GM12878 (cell line): Measurements from ENCODE around the gene SPG21. TPM values are rescaled to one million over a fixed set of nuclear protein-coding genes. Genes with fewer than 3 reads are reported as not detected.

ENCODE experiments used
- CHD1 ChIP-seq: IDR thresholded peaks from 2 replicates; pipeline ENCODE4 v1.6.1; 2012; ENCODE audit warnings: low read depth, low read length, improper control_type of control experiment
- KAT2A ChIP-seq: conservative IDR thresholded peaks from 2 replicates; pipeline ENCODE4 v1.6.1; 2011; ENCODE audit warnings: low read depth, low read length; ENCODE audit not compliant: control insufficient read depth
- SMARCA5 ChIP-seq: fragments of 450-650 bp; IDR thresholded peaks from 2 replicates; pipeline ENCODE4 v1.6.1; 2017; ENCODE audit warnings: mild to moderate bottlenecking
- ZBTB11 ChIP-seq: fragments of 450-650 bp; formaldehyde crosslinking; IDR thresholded peaks from 2 replicates; pipeline ENCODE4 v1.5.0; 2022; ENCODE audit warnings: mild to moderate bottlenecking, missing genetic modification characterization
- polyA plus RNA-seq, 11 experiments: library from polyadenylated mRNA; depleted of rRNA in 4 of 11; unstranded in 6 of 11; stranded (reverse) in 5 of 11; fragments of >200 nt; fragmentation: Nextera tagmentation in 4 of 11; fragmentation: Illumina TruSeq in 1 of 11; extraction: Ambion mirVana in 4 of 11; extraction: Trizol in 1 of 11; gene quantifications; 1 replicate in 1 of 11; 2 replicates in 10 of 11; pipeline versions ENCODE4 v1.2.1 to v1.2.3, GENCODE V29; 2011 to 2016; ENCODE audit warnings: inconsistent platforms in 2 of 11, missing spikeins in 2 of 11, low read depth in 1 of 11
- total RNA-seq, 4 experiments: library from RNA; depleted of rRNA in 3 of 4; stranded (reverse); fragments of >200 nt in 3 of 4; fragmentation: Illumina TruSeq in 1 of 4; extraction: Trizol in 1 of 4; gene quantifications; 2 replicates each; pipeline versions ENCODE4 v1.2.1 to v1.2.3, GENCODE V29; 2013 to 2021
- TF ChIP-seq, protein P1 (sequence below): IDR thresholded peaks from 2 replicates; pipeline ENCODE4 v1.6.1; 2011; ENCODE audit warnings: low read depth, low read length, improper control_type of control experiment, borderline replicate concordance
- TF ChIP-seq, protein P2 (sequence below), 3 experiments: IDR thresholded peaks in 2 of 3; conservative IDR thresholded peaks in 1 of 3; 2 replicates each; pipeline ENCODE4 v1.5.1; 2011; ENCODE audit warnings: low read depth in 3 of 3, low read length in 3 of 3, mild to moderate bottlenecking in 3 of 3, control low read depth in 2 of 3, moderate library complexity in 2 of 3, inconsistent platforms in 1 of 3, mixed read lengths in 1 of 3; ENCODE audit not compliant: control insufficient read depth in 2 of 3, insufficient read depth in 1 of 3; ENCODE audit errors: extremely low read depth in 1 of 3

Gene SPG21
- total and polyA plus RNA-seq, 10 of the 15 experiments (the other 5 are each of a cell fraction or from before 2014, with no cell fraction given): 25.5 to 116 (median 68.0) TPM

DNA sequence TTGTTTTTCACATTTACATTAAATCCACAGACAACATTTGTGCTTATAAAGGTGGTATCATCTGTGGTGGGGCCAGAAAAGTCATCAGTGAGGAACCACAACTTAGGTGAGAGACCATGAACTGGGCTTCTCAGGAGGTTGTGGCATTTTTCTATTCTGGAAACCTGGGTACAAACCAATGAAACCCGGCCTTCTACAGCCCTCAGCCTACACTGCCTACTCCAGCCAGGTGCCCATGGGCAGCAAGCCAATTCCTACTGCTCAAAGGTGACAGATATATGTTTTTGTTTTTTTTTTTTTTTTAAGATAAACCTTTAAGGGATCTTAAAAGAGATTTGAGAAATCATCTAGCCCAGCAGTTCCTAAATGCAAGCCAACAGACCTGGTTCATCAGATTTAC, 20.3 kb downstream of the SPG21 start (continued):
- TF ChIP-seq ZBTB11 (CRISPR knock-in tag): no peak
- no peak for TF ChIP-seq SMARCA5
- TF ChIP-seq, protein P1, sequence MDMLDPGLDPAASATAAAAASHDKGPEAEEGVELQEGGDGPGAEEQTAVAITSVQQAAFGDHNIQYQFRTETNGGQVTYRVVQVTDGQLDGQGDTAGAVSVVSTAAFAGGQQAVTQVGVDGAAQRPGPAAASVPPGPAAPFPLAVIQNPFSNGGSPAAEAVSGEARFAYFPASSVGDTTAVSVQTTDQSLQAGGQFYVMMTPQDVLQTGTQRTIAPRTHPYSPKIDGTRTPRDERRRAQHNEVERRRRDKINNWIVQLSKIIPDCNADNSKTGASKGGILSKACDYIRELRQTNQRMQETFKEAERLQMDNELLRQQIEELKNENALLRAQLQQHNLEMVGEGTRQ: no peak
- no peak for TF ChIP-seq KAT2A
- TF ChIP-seq, protein P2, sequence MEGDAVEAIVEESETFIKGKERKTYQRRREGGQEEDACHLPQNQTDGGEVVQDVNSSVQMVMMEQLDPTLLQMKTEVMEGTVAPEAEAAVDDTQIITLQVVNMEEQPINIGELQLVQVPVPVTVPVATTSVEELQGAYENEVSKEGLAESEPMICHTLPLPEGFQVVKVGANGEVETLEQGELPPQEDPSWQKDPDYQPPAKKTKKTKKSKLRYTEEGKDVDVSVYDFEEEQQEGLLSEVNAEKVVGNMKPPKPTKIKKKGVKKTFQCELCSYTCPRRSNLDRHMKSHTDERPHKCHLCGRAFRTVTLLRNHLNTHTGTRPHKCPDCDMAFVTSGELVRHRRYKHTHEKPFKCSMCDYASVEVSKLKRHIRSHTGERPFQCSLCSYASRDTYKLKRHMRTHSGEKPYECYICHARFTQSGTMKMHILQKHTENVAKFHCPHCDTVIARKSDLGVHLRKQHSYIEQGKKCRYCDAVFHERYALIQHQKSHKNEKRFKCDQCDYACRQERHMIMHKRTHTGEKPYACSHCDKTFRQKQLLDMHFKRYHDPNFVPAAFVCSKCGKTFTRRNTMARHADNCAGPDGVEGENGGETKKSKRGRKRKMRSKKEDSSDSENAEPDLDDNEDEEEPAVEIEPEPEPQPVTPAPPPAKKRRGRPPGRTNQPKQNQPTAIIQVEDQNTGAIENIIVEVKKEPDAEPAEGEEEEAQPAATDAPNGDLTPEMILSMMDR (IDR thresholded peaks at IDR 0.05 in 2 of 3, conservative IDR thresholded peaks at IDR 0.05 in 1 of 3; ENCODE audit: control insufficient read depth in 2 of 3, extremely low read depth in 1 of 3, insufficient read depth in 1 of 3, low read depth in 3 of 3, low read length in 3 of 3): no peak
- TF ChIP-seq CHD1: no peak
- TF ChIP-seq, all 136 proteins: peak for 0
